ENCODE data around the gene ENPP7.
"Not testable (repeated sequence)": the region's sequence is repeated elsewhere in the genome, so short reads cannot be mapped to it uniquely, and the experiment has no call there.

ENPP7 gene

GRCh38 chr17:79755591-79755990 lies 24.8 kb downstream of the ENPP7 start:
- peaks cover 12 to 39% (median 35%) of the 10 kb centered on the region in 10 experiments for H3K4me1 ChIP-seq

GRCh38 chr17:79757140-79757745 lies 26.5 kb downstream of the ENPP7 start:
- no peaks in the 10 kb centered on the region for H4K20me1 ChIP-seq
- no peak overlapping the region for H3K9ac ChIP-seq
- H3K9me3 ChIP-seq (replicated peaks in 1 of 11): no peaks in the 10 kb centered on the region
- peaks cover 18 to 52% (median 48%) of the 10 kb centered on the region in 10 experiments for H3K4me1 ChIP-seq
- peaks cover 0 to 4% (median 0%) of the 10 kb centered on the region in 11 experiments; a peak in 1 of 22 replicates for H3K27me3 ChIP-seq
- H3K27ac ChIP-seq: no peak overlapping the region
- H3K36me3 ChIP-seq: no peaks in the 10 kb centered on the region
- H3K4me2 ChIP-seq: peak overlapping the region in 5 of 11 experiments; percentile 49 to 68 (median 62); a peak in 6 of 22 replicates
- TF ChIP-seq Cebpa-rat (IDR thresholded peaks at IDR 0.05): no peak
- no peak overlapping the region for H3K4me3 ChIP-seq

More at GRCh38 chr17:79755591-79755990, 24.8 kb downstream of the ENPP7 start:
- no peaks in the 10 kb centered on the region for H3K9me3 ChIP-seq (replicated peaks in 1 of 11)
- H4K20me1 ChIP-seq: no peaks in the 10 kb centered on the region
- H3K4me2 ChIP-seq: no peak overlapping the region
- no peak overlapping the region for H3K27ac ChIP-seq
- TF ChIP-seq Cebpa-rat (IDR thresholded peaks at IDR 0.05): no peak
- no peak overlapping the region for H3K4me3 ChIP-seq
- H3K36me3 ChIP-seq: no peaks in the 10 kb centered on the region
- H3K27me3 ChIP-seq: peaks cover 0 to 8% (median 0%) of the 10 kb centered on the region in 11 experiments; a peak in 1 of 22 replicates
- H3K9ac ChIP-seq: no peak overlapping the region

- H3K9me3 ChIP-seq (replicated peaks in 1 of 11): no peaks in the 10 kb centered on the region
- no peak overlapping the region for H3K9ac ChIP-seq
- no peak overlapping the region; a peak in 1 of 22 replicates for H3K27ac ChIP-seq
- peaks cover 0 to 8% (median 0%) of the 10 kb centered on the region in 11 experiments; a peak in 2 of 22 replicates for H3K27me3 ChIP-seq
- TF ChIP-seq Cebpa-rat (IDR thresholded peaks at IDR 0.05): no peak
- H3K4me1 ChIP-seq: peaks cover 24 to 57% (median 54%) of the 10 kb centered on the region in 10 experiments
- H4K20me1 ChIP-seq: no peaks in the 10 kb centered on the region
- no peak overlapping the region for H3K4me3 ChIP-seq
- no peaks in the 10 kb centered on the region for H3K36me3 ChIP-seq
- peak overlapping the region in 10 of 11 experiments; percentile 1 to 68 (median 48); a peak in 16 of 22 replicates for H3K4me2 ChIP-seq
These were observed 27.5 kb downstream of the ENPP7 start for GRCh38 chr17:79758271-79758670.

- no peak for TF ChIP-seq Cebpa-rat (IDR thresholded peaks at IDR 0.05)
- H3K27me3 ChIP-seq: peaks cover 0 to 8% (median 0%) of the 10 kb centered on the region in 11 experiments; a peak in 2 of 22 replicates
- H3K9ac ChIP-seq: peak overlapping the region in 4 of 11 experiments; percentile 0 to 62 (median 27); a peak in 6 of 22 replicates
- H4K20me1 ChIP-seq: no peaks in the 10 kb centered on the region
- H3K4me3 ChIP-seq: no peak overlapping the region; a peak in 1 of 20 replicates
- H3K4me1 ChIP-seq: peaks cover 24 to 68% (median 63%) of the 10 kb centered on the region in 10 experiments
- peak overlapping the region in 10 of 11 experiments; percentile 18 to 73 (median 42); a peak in 17 of 22 replicates for H3K27ac ChIP-seq
- H3K9me3 ChIP-seq (replicated peaks in 1 of 11): no peaks in the 10 kb centered on the region
- peak overlapping the region; percentile 65 to 89 (median 78) for H3K4me2 ChIP-seq
- no peaks in the 10 kb centered on the region for H3K36me3 ChIP-seq
These were observed 29.6 kb downstream of the ENPP7 start for GRCh38 chr17:79760197-79760906.

- Histone ChIP-seq H3K27me3 (peaks cover 0 to 8% (median 0%) of the 10 kb centered on the region in 11 experiments; a peak in 2 of 22 replicates), H3K4me3 (no peak overlapping the region), H3K36me3 (no peaks in the 10 kb centered on the region), H3K9ac (no peak overlapping the region; a peak in 1 of 22 replicates), H3K4me1 (peaks cover 24 to 68% (median 63%) of the 10 kb centered on the region in 10 experiments), H3K4me2 (peak overlapping the region; percentile 19 to 89 (median 76); a peak in 20 of 22 replicates), H3K9me3 (replicated peaks in 1 of 11) (no peaks in the 10 kb centered on the region), H4K20me1 (no peaks in the 10 kb centered on the region), H3K27ac (0 out of 22 replicates have a peak overlapping the region, but pooled peaks of 1 of the 11 experiments have one; percentile 11)
- TF ChIP-seq Cebpa-rat (IDR thresholded peaks at IDR 0.05): no peak
These were observed 31.3 kb downstream of the ENPP7 start for GRCh38 chr17:79761894-79762589.

GRCh38 chr17:79765708-79766107 lies 35.0 kb downstream of the ENPP7 start:
- Histone ChIP-seq H3K4me2 (no peak overlapping the region), H3K9me3 (replicated peaks in 1 of 11) (no peaks in the 10 kb centered on the region), H3K4me1 (peaks cover 11 to 37% (median 35%) of the 10 kb centered on the region in 10 experiments), H3K36me3 (no peaks in the 10 kb centered on the region), H3K4me3 (no peak overlapping the region), H3K27ac (no peak overlapping the region), H3K9ac (no peak overlapping the region), H4K20me1 (no peaks in the 10 kb centered on the region), H3K27me3 (peaks cover 0 to 8% (median 0%) of the 10 kb centered on the region in 11 experiments; a peak in 2 of 22 replicates)
- no peak for TF ChIP-seq Cebpa-rat (IDR thresholded peaks at IDR 0.05)

- Histone ChIP-seq H3K9ac (no peak overlapping the region), H3K9me3 (replicated peaks in 1 of 11) (no peaks in the 10 kb centered on the region), H3K27ac (no peak overlapping the region), H3K4me3 (no peak overlapping the region), H3K27me3 (peaks cover 0 to 8% (median 0%) of the 10 kb centered on the region in 11 experiments; a peak in 4 of 22 replicates), H4K20me1 (no peaks in the 10 kb centered on the region), H3K4me1 (peaks cover 0 to 6% (median 0%) of the 10 kb centered on the region in 10 experiments; a peak in 4 of 20 replicates), H3K36me3 (no peaks in the 10 kb centered on the region), H3K4me2 (peak overlapping the region in 4 of 11 experiments; percentile 1 to 37 (median 2); a peak in 3 of 22 replicates)
- TF ChIP-seq Cebpa-rat (IDR thresholded peaks at IDR 0.05): no peak
These were observed 39.1 kb downstream of the ENPP7 start for GRCh38 chr17:79769570-79770506.

- Histone ChIP-seq H4K20me1 (no peaks in the 10 kb centered on the region), H3K9ac (no peak overlapping the region), H3K36me3 (no peaks in the 10 kb centered on the region), H3K27ac (no peak overlapping the region), H3K27me3 (peaks cover 0 to 15% (median 8%) of the 10 kb centered on the region in 11 experiments; a peak in 19 of 22 replicates), H3K9me3 (replicated peaks in 1 of 11) (no peaks in the 10 kb centered on the region), H3K4me3 (no peak overlapping the region), H3K4me2 (no peak overlapping the region), H3K4me1 (peaks cover 0 to 7% (median under 1%) of the 10 kb centered on the region in 10 experiments; a peak in 9 of 20 replicates)
- no peak for TF ChIP-seq Cebpa-rat (IDR thresholded peaks at IDR 0.05)
These were observed 40.5 kb downstream of the ENPP7 start for GRCh38 chr17:79771276-79771675.

GRCh38 chr17:79772726-79773125 lies 42.0 kb downstream of the ENPP7 start:
- not testable (repeated sequence) for H3K36me3 ChIP-seq; H4K20me1 ChIP-seq; H3K9ac ChIP-seq; H3K4me2 ChIP-seq; H3K4me3 ChIP-seq; H3K9me3 ChIP-seq (replicated peaks in 1 of 11); H3K27ac ChIP-seq
- Histone ChIP-seq H3K27me3 (peaks cover 0 to 25% (median 18%) of the 10 kb centered on the region in 11 experiments; a peak in 20 of 22 replicates), H3K4me1 (peaks cover 9 to 17% (median 12%) of the 10 kb centered on the region in 10 experiments; a peak in 19 of 20 replicates)
